ENCODE measurements around the gene ZNF750. TPM values are rescaled to one million over a fixed set of nuclear protein-coding genes. Genes with fewer than 3 reads are reported as not detected.
A peak's percentile ranks its signal among the peaks of the same experiment; 100 is the strongest.

The ZNF750 gene
- total and polyA plus RNA-seq, 8 donors, result 0.38 to 3.4 (median 0.68) TPM

GRCh38 chr17:82865774-82866395 is 26.1 kb upstream of the ZNF750 start:
- no peak overlapping the region for H3K27ac ChIP-seq
- intact Hi-C loops (cut with DNase I), result no loop called here

GRCh38 chr17:82865274-82865673 is 25.5 kb upstream of the ZNF750 start:
- H3K27ac ChIP-seq, result no peak overlapping the region
- ATAC-seq, result no peak
- no peaks in the 10 kb centered on the region for H3K27me3 ChIP-seq

More at GRCh38 chr17:82865774-82866395, 26.1 kb upstream of the ZNF750 start:
- Histone ChIP-seq H3K27me3 (no peaks in the 10 kb centered on the region), H3K9me3 (no peaks in the 10 kb centered on the region), H3K4me3 (no peak overlapping the region), H3K36me3 (peaks cover 0 to 14% of the 10 kb centered on the region in 2 donors), H3K4me1 (peaks cover 0 to 17% of the 10 kb centered on the region in 2 donors)
- TF ChIP-seq CTCF (IDR thresholded peaks at IDR 0.05), result no peak
- DNase-seq (no peak), ATAC-seq (no peak)

GRCh38 chr17:82864713-82865248 is 25.0 kb upstream of the ZNF750 start:
- peak overlapping the region in 1 of 2 donors; percentile 8 for H3K27ac ChIP-seq
- intact Hi-C loops (cut with DNase I), result no loop called here
- DNase-seq (peak in 1 of 4 donors; percentile 68), ATAC-seq (no peak)
- no peak overlapping the region for H3K4me3 ChIP-seq
- peaks cover 7 to 28% of the 10 kb centered on the region in 2 donors for H3K4me1 ChIP-seq
- no peaks in the 10 kb centered on the region for H3K9me3 ChIP-seq
- H3K27me3 ChIP-seq, result no peaks in the 10 kb centered on the region
- no peak for TF ChIP-seq CTCF (IDR thresholded peaks at IDR 0.05)
- peaks cover 0 to 3% of the 10 kb centered on the region in 2 donors for H3K36me3 ChIP-seq

More at GRCh38 chr17:82865274-82865673, 25.5 kb upstream of the ZNF750 start:
- Histone ChIP-seq H3K36me3 (peaks cover 0 to 8% of the 10 kb centered on the region in 2 donors), H3K4me3 (no peak overlapping the region), H3K4me1 (peaks cover 2 to 23% of the 10 kb centered on the region in 2 donors), H3K9me3 (no peaks in the 10 kb centered on the region)
- TF ChIP-seq CTCF (IDR thresholded peaks at IDR 0.05), result no peak
- DNase-seq, result peak in 1 of 4 donors; percentile 68
- intact Hi-C loops (cut with DNase I), result no loop called here

- ATAC-seq, result peak; percentile 6
- intact Hi-C loops (cut with DNase I), result no loop called here
- TF ChIP-seq CTCF (IDR thresholded peaks at IDR 0.05), result no peak
- no peaks in the 10 kb centered on the region for H3K27me3 ChIP-seq
- H3K36me3 ChIP-seq, result peaks cover 0 to 3% of the 10 kb centered on the region in 2 donors
- peak in 1 of 4 donors; percentile 53 for DNase-seq
- peak overlapping the region in 1 of 2 donors; percentile 40 for H3K27ac ChIP-seq
- H3K4me1 ChIP-seq, result peaks cover 12 to 33% of the 10 kb centered on the region in 2 donors
- H3K9me3 ChIP-seq, result no peaks in the 10 kb centered on the region
- H3K4me3 ChIP-seq, result no peak overlapping the region
These were observed 24.3 kb upstream of the ZNF750 start for GRCh38 chr17:82863941-82864712.

All from left lung (tissue), 10 donors.